GM19238 (cell line): ENCODE results near the gene PIR.

Source experiments
- DNase-seq: peaks from one replicate; pipeline ENCODE4 v3.0.0; 2011; ENCODE audit warnings: low spot score; ENCODE audit not compliant: insufficient read length

PIR gene

GRCh38 chrX:15350329-15350996 is 142.7 kb downstream of the PIR start:
- DNase-seq: no peak

DNA sequence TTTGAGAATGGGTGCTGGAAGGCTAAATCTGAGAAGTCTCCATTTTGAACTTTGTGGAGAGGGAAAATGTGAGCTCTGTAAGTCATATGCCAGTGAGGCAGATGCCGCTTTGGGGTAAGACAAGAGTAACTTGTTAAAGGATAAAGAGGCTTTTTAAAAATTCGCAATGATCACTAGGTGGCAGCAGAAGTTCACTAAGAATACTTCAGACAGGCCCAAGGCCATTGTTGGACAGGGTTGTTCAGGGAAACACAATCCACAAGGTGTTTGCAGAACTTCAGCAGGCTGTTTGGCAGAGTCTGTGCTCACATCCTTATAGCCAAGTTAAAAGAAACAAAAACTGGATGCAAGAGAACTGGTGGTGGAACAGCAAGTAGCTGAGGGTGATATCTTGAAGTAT is 144.1 kb downstream of the PIR start:
- DNase-seq: no peak

GRCh38 chrX:15345976-15346375 is 147.2 kb downstream of the PIR start:
- DNase-seq: no peak

DNA sequence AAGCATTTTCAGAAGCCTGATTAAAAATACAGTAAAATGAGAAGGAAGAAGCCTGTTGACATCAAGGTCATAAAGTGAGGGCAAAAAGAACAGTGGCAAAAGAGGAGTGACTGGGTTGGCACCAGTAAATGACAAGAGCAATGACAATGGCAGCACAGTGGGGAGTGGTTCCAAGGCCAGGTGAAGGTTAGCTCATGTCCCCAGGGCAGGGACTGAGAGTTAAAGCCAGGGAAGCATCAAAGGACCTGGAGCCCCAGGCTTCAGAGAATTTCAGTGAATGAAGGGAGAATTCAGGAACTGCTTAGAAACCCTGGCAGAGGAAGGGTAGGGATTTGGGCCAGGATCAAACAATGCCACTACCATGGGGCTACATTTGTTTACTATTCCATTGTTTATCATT is 149.0 kb downstream of the PIR start:
- no peak for DNase-seq

DNA sequence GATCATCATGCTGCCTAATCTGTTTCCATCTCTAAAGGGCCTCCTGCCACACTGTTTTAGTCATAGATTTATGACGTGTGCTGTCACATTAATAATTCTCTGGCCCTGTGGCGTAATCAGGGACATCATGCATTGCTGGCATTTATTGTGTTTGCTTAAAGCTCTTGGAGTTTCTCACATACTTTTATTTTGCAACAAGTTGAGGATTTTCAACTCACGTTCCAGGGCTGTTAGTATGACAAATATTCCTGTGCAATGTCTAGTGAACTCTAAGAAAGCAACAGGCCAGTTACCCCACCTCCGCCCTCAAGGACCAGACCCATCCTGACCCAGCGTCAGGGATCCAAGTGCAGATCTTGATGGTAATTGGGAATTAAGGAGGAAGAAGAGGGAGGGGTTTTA is 150.1 kb downstream of the PIR start:
- DNase-seq: no peak

DNA sequence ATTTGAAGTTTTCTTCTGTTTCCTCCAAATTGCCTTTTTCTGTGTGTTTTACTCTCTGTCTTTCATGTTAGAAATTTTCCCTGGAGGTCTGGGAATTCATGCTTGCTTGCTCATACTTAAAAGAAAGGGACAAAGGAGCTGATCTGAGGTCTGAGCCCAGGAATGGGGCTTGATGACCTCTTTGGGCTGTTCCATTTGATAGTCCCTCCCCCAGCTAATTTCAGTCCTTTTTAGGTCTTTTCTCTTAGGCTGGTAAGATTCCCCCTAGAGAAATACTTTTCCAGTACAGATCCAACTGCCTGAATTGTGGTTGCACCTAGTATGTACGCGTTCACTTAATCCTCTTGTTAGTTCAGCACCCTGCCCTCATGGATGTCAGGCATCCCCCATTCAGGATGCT is 152.3 kb downstream of the PIR start:
- DNase-seq: no peak

DNA sequence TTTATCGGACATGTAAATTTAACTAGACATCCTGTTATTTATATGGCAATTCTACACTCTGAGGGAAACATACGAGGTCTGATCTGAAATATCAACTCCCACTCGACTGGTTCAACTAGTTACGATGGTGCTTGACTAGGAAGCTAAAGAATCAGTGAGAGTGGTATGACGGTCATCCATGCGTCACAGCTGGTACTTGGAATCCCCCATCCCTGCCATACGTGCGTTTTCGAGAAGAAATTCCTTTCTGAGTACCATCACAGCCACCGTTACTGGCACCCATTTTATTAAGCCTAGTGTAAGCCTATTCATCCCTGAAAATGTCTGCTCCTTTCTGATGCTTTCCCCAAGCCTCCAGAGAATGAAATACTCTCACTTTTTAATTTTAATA is 157.1 kb downstream of the PIR start:
- DNase-seq: no peak

DNA sequence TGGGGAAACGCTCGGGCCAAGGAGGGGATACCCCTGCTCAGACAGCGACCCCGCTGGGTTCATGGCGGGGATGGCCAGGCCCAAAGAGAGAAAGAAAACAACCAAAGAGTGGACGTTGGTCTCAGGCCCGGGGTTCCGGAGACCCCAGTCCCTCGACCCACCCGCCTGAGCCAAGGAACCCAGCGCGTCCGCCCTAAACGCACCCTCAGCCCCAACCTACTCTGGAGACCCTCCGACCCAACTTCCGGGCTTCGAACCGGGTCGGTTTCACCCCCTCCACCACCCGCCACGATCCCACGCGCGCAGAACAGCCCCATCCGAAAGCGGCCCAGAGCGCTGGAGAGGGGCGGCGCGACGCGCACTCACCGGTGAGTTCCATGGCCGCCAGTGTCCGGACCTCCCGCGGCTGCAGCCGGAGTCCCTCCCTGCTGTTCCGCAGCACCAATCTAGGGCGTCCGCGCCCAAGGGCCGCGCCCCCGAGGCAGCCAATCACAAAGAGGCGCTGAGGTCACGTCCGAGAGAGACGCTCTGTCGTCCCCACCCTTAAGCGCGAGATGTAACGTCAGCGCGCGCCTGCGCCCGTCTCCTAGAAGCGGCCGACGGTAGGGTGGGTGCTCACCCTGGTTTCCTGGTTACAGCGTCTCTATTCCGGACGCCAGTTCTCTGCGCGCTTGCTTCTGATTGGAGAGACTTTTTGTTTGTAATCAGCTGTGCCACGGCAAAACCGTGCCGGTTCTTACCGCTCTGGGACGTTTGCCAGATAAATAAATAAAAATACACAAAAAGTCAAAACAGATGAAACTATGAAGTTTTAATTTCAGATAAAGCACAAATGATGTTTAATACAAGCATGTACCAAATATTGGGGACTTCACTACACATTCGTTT is 157.8 kb downstream of the PIR start, which contains the start of gene PIGA:
Gene PIGA, minus strand, starts transcription at position 389 of the 888 bp plus-strand sequence. CDS start 3,593 bp downstream, outside the sequence.
- peak; percentile 76 for DNase-seq
